ENCODE data around the gene PDE4D.
A peak's percentile ranks its signal among the peaks of the same experiment; 100 is the strongest.
"Not testable (repeated sequence)": the region's sequence is repeated elsewhere in the genome, so short reads cannot be mapped to it uniquely, and the experiment has no call there.

PDE4D gene

DNA sequence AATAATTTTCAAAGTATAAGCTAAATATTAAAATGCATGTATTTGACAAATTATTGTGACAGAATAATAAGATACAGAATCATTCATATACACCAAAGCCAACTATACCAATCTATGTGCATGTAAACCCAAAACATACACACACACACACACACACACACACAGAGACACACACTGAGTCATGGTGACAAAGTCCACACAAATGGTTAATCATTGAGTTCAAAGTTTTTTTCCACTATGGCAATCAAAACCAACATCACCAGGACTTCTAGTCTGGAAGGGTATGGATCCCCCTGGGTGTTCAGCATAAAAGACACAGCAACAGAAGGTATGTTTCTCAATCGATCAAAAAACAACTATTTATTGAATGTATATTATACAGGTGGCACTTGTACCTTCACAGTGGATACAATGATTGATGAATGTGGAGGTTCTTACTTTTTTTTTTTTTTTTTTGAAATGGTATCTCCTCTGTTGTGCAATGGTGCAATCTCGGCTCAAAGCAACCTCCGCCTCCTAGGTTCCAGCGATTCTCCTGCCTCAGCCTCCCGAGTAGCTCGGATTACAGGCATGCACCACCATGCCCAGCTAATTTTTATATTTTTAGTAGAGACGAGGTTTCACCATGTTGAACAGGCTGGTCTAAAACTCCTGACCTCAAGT lies 137.0 kb downstream of the PDE4D start:
- no peaks in the 10 kb centered on the region for H3K27me3 ChIP-seq (ENCODE audit: low read depth, low read length)
- peaks cover 0 to 7% of the 10 kb centered on the region in 2 donors for H3K4me1 ChIP-seq (ENCODE audit: control insufficient read depth in 1 of 2, insufficient read depth in 2 of 2, low read length in 2 of 2)
- H3K4me3 ChIP-seq (ENCODE audit: low read depth in 1 of 2, low read length in 2 of 2): no peak overlapping the region
- H3K9me3 ChIP-seq (ENCODE audit: control insufficient read depth in 1 of 2, low read length in 2 of 2): no peaks in the 10 kb centered on the region
- no peaks in the 10 kb centered on the region for H3K36me3 ChIP-seq (ENCODE audit: control insufficient read depth in 1 of 2, insufficient read depth in 2 of 2, low read length in 2 of 2)
- H3K27ac ChIP-seq (ENCODE audit: low read length): no peak overlapping the region

DNA sequence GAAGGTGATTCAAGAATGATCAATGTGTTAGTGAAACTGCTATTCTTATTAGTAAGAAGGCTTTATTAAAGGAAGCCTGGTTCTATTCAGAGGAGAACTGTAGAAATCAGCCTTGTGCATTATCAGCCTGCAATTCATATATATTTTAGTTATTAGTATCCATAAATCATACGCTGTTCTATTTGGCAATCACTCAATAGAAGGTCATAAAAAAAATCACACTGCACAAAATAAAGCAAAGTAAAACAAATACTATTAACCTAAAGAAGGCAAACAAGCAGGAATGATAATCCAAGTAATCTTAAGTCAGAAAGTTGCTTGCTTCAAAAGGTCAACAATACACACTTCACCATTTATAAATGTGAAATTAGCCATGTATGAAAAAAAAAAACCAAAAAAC lies 138.1 kb downstream of the PDE4D start:
- no peaks in the 10 kb centered on the region for H3K36me3 ChIP-seq (ENCODE audit: control insufficient read depth in 1 of 2, insufficient read depth in 2 of 2, low read length in 2 of 2)
- no peak overlapping the region for H3K27ac ChIP-seq (ENCODE audit: low read length)
- H3K9me3 ChIP-seq (ENCODE audit: control insufficient read depth in 1 of 2, low read length in 2 of 2): no peaks in the 10 kb centered on the region
- H3K4me1 ChIP-seq (ENCODE audit: control insufficient read depth in 1 of 2, insufficient read depth in 2 of 2, low read length in 2 of 2): peaks cover 0 to under 1% of the 10 kb centered on the region in 2 donors
- H3K4me3 ChIP-seq (ENCODE audit: low read depth in 1 of 2, low read length in 2 of 2): no peak overlapping the region
- H3K27me3 ChIP-seq (ENCODE audit: low read depth, low read length): no peaks in the 10 kb centered on the region

DNA sequence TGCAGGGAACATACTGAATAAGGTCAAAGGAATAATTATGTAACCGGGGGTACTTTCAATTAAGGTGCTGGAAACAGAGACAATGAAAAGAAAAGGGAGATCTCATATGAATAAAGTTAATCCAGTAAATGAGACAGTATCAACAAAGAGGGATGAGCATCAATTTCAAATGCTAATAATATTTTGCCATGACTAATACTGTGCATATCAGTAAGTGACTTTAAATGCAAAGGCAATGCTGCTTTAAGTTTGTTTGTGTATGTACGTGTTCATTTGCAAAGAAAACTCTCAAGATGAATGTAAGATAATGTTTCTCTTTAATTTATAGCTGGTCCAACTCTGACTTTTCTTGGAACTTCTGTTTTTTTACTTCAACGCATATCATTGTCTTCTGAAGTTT lies 139.9 kb downstream of the PDE4D start:
- Histone ChIP-seq H3K4me1 (ENCODE audit: control insufficient read depth in 1 of 2, insufficient read depth in 2 of 2, low read length in 2 of 2) (no peaks in the 10 kb centered on the region), H3K27ac (ENCODE audit: low read length) (no peak overlapping the region), H3K27me3 (ENCODE audit: low read depth, low read length) (no peaks in the 10 kb centered on the region), H3K36me3 (ENCODE audit: control insufficient read depth in 1 of 2, insufficient read depth in 2 of 2, low read length in 2 of 2) (no peaks in the 10 kb centered on the region), H3K9me3 (ENCODE audit: control insufficient read depth in 1 of 2, low read length in 2 of 2) (no peaks in the 10 kb centered on the region), H3K4me3 (ENCODE audit: low read depth in 1 of 2, low read length in 2 of 2) (no peak overlapping the region)

DNA sequence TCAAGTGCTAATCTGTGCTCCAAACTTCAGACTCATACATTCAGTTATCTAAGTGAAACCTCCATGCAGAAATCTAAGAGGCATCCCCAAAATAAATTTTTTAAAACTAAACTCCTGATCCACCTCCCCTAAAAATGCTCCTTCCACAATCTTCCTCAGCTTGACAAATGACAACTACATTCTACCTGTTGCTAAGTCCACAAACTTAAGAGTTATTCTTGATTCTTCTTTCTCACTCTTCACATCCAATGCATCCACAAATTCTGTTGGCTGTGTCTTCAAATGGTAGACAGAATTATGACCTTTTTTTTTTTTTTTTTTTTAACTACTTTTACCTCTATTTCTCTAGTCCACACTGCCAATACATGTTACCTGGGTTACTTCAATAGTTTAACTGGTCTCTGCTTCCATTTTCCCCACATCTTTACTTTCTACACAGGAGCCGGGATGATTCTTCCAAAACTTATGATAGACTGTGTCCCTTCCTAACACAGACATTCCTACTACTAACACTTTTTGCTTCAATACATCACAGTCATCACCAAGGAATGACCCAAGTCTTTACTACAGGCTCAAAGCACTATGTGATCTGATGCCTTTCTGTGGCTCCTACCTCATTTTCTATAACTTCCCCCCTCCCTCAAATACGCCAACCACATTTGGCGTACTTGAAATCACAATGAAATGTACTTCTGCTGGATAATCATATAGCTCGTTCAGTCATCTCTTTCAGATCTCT lies 143.6 kb downstream of the PDE4D start:
- Histone ChIP-seq H3K4me1 (ENCODE audit: control insufficient read depth in 1 of 2, insufficient read depth in 2 of 2, low read length in 2 of 2) (peaks cover 0 to 3% of the 10 kb centered on the region in 2 donors), H3K27me3 (ENCODE audit: low read depth, low read length) (no peaks in the 10 kb centered on the region), H3K4me3 (ENCODE audit: low read depth in 1 of 2, low read length in 2 of 2) (no peak overlapping the region), H3K9me3 (ENCODE audit: control insufficient read depth in 1 of 2, low read length in 2 of 2) (no peaks in the 10 kb centered on the region), H3K36me3 (ENCODE audit: control insufficient read depth in 1 of 2, insufficient read depth in 2 of 2, low read length in 2 of 2) (no peaks in the 10 kb centered on the region), H3K27ac (ENCODE audit: low read length) (no peak overlapping the region)

DNA sequence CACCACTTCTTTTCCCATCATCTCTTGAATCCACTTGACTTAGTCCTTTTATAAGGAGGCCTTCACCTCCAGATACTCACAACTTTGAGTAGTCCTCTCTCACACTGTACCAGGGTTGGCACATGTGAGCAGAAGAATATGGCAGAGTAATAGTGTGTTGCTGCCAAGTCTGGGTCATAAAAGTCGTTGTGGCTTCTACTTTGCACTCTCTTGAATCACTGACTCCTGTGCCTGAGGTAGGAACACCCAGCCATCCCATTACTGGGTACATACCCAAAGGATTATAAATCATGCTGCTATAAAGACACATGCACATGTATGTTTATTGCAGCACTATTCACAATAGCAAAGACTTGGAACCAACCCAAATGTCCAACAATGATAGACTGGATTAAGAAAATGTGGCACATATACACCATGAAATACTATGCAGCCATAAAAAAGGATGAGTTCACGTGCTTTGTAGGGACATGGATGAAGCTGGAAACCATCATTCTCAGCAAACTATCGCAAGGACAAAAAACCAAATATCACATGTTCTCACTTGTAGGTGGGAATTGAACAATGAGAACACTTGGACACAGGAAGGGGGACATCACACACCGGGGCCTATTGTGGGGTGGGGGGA lies 145.4 kb downstream of the PDE4D start:
- H3K4me3 ChIP-seq (ENCODE audit: low read depth in 1 of 2, low read length in 2 of 2); H3K4me1 ChIP-seq (ENCODE audit: control insufficient read depth in 1 of 2, insufficient read depth in 2 of 2, low read length in 2 of 2); H3K27ac ChIP-seq (ENCODE audit: low read length); H3K36me3 ChIP-seq (ENCODE audit: control insufficient read depth in 1 of 2, insufficient read depth in 2 of 2, low read length in 2 of 2); H3K9me3 ChIP-seq (ENCODE audit: control insufficient read depth in 1 of 2, low read length in 2 of 2); H3K27me3 ChIP-seq (ENCODE audit: low read depth, low read length): not testable (repeated sequence)

DNA sequence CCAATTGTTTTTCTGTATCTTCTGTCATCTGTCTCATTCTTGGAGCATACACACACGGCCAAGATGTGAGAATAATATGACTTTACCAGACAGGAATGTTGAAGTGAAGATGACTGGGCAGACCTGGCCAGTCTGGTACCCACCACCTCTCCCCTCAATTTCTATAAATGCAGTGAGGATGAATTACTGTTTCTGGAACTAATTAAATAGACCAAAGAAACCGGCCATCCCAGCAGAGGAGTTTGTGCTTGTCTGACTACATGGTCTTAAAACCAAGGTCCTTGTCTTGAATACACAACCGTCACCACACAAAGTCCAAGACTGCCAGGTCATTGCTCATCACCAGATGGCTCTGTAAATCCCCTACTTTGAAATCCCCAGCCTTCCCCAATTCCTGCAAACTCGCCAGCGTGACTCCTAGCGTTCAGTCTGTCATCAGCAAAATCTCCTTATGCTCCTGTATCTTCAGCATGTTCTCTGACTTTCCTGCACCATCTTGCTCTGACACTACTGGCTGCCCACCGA lies 147.2 kb downstream of the PDE4D start:
- Histone ChIP-seq H3K36me3 (ENCODE audit: control insufficient read depth in 1 of 2, insufficient read depth in 2 of 2, low read length in 2 of 2) (no peaks in the 10 kb centered on the region), H3K27ac (ENCODE audit: low read length) (no peak overlapping the region), H3K9me3 (ENCODE audit: control insufficient read depth in 1 of 2, low read length in 2 of 2) (no peaks in the 10 kb centered on the region), H3K4me3 (ENCODE audit: low read depth in 1 of 2, low read length in 2 of 2) (no peak overlapping the region), H3K27me3 (ENCODE audit: low read depth, low read length) (no peaks in the 10 kb centered on the region), H3K4me1 (ENCODE audit: control insufficient read depth in 1 of 2, insufficient read depth in 2 of 2, low read length in 2 of 2) (peaks cover 0 to 3% of the 10 kb centered on the region in 2 donors)

DNA sequence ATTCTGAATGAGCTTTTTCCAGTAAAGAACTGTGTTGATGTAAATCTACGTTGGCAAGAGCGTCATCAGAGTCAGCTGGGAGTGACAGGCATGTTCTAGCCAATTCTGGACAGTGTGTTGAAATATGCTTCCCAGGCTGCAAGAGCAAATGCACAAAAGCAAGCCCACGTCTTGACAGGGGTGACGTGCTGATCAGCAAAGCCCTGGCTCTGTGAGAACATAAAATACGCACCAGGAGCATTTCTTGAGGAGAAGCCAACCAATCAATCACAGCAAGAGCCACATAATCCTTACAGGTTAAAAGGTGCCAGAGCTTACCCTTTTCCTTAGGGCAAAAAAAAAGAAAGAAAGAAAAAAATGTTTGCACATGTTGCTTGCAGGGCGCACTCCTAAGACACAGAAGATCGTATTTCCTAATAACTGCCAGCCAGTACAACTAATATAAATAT lies 148.1 kb downstream of the PDE4D start:
- H3K4me1 ChIP-seq (ENCODE audit: control insufficient read depth in 1 of 2, insufficient read depth in 2 of 2, low read length in 2 of 2): peaks cover 0 to 3% of the 10 kb centered on the region in 2 donors
- H3K36me3 ChIP-seq (ENCODE audit: control insufficient read depth in 1 of 2, insufficient read depth in 2 of 2, low read length in 2 of 2): no peaks in the 10 kb centered on the region
- H3K9me3 ChIP-seq (ENCODE audit: control insufficient read depth in 1 of 2, low read length in 2 of 2): no peaks in the 10 kb centered on the region
- no peaks in the 10 kb centered on the region for H3K27me3 ChIP-seq (ENCODE audit: low read depth, low read length)
- H3K4me3 ChIP-seq (ENCODE audit: low read depth in 1 of 2, low read length in 2 of 2): no peak overlapping the region
- peak overlapping the region; percentile 2 for H3K27ac ChIP-seq (ENCODE audit: low read length)

DNA sequence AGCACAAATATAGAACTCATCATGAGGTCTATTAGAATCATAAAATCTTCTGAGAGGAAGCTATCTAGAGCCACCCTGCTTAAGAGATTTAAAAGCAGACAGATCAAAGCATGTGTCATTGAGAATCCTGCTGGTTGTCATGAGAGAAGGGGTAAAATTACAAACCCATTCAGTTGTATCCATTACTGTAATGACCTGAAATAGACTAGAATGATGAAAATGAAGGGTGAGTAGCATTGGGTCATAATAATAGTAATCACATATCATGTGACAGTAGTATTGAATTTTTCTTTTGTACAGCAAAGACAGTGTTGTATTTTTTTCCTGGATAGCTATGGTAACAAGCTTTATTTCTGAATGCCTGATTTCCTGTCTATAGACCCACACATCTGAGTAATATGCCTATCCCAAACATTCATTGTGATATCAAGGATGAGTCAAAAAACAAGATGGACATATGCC lies 149.0 kb downstream of the PDE4D start:
- Histone ChIP-seq H3K27me3 (ENCODE audit: low read depth, low read length) (no peaks in the 10 kb centered on the region), H3K36me3 (ENCODE audit: control insufficient read depth in 1 of 2, insufficient read depth in 2 of 2, low read length in 2 of 2) (no peaks in the 10 kb centered on the region), H3K4me1 (ENCODE audit: control insufficient read depth in 1 of 2, insufficient read depth in 2 of 2, low read length in 2 of 2) (peaks cover 0 to 3% of the 10 kb centered on the region in 2 donors), H3K9me3 (ENCODE audit: control insufficient read depth in 1 of 2, low read length in 2 of 2) (no peaks in the 10 kb centered on the region), H3K4me3 (ENCODE audit: low read depth in 1 of 2, low read length in 2 of 2) (no peak overlapping the region), H3K27ac (ENCODE audit: low read length) (peak overlapping the region; percentile 2)

DNA sequence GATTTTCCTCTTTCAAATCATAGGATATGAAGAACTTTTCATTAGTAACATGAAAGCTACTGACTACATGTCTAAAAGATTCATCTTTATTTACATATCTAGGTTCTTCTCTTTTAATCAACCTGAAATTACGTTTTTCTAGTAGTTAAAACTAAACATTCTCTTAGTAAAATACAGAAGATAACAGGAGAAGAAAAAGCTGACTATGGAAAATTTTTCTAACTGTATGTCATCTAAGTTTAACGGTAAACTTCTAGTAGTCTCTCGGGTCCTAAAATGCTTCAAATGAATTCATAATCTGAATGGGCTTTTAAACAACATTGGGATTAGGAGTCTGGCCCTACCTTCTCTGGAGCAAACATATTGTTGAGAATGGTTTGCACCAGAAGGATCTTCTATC lies 151.9 kb downstream of the PDE4D start:
- no peaks in the 10 kb centered on the region for H3K9me3 ChIP-seq (ENCODE audit: control insufficient read depth in 1 of 2, low read length in 2 of 2)
- H3K4me3 ChIP-seq (ENCODE audit: low read depth in 1 of 2, low read length in 2 of 2): no peak overlapping the region
- no peak overlapping the region for H3K27ac ChIP-seq (ENCODE audit: low read length)
- peaks cover 0 to 3% of the 10 kb centered on the region in 2 donors for H3K4me1 ChIP-seq (ENCODE audit: control insufficient read depth in 1 of 2, insufficient read depth in 2 of 2, low read length in 2 of 2)
- no peaks in the 10 kb centered on the region for H3K36me3 ChIP-seq (ENCODE audit: control insufficient read depth in 1 of 2, insufficient read depth in 2 of 2, low read length in 2 of 2)
- no peaks in the 10 kb centered on the region for H3K27me3 ChIP-seq (ENCODE audit: low read depth, low read length)

DNA sequence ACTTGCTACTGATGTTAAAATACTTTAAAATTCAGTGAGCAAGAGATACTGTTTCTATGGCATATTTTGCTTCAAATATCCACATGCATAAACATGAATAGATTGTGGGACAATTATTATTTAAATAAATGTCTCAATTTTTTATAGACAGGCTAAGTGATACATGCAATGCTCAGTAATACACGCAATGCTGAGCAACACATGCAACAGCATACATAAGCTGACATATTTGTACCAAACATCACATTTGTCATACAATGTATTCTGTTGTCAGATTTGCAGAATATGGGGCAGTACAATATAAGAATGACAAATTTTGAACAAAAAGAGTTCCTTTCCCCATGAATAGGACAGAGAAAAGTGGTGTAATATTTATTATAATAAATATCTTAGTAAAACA lies 155.5 kb downstream of the PDE4D start:
- no peaks in the 10 kb centered on the region for H3K9me3 ChIP-seq (ENCODE audit: control insufficient read depth in 1 of 2, low read length in 2 of 2)
- H3K4me3 ChIP-seq (ENCODE audit: low read depth in 1 of 2, low read length in 2 of 2): no peak overlapping the region
- H3K27ac ChIP-seq (ENCODE audit: low read length): no peak overlapping the region
- H3K36me3 ChIP-seq (ENCODE audit: control insufficient read depth in 1 of 2, insufficient read depth in 2 of 2, low read length in 2 of 2): no peaks in the 10 kb centered on the region
- H3K4me1 ChIP-seq (ENCODE audit: control insufficient read depth in 1 of 2, insufficient read depth in 2 of 2, low read length in 2 of 2): no peaks in the 10 kb centered on the region
- no peaks in the 10 kb centered on the region for H3K27me3 ChIP-seq (ENCODE audit: low read depth, low read length)

DNA sequence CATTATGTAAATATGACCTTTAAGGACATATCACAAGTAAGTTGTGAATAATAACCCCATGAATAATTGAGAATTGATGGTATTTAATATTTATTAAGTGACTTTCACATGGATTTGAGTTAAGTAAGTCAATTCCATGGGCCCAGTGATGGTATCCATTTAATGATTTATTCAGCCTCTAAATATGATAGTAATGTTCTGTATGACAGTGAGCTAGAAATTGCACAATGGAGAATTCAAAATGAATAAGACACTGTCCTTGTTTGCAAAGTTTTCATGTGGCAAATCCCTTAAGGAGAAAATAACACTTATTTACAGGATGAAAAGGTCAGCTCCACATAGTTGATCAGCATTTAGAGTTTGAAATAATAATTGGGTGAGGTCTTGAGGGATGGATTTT lies 160.7 kb downstream of the PDE4D start:
- Histone ChIP-seq H3K4me3 (ENCODE audit: low read depth in 1 of 2, low read length in 2 of 2) (no peak overlapping the region), H3K4me1 (ENCODE audit: control insufficient read depth in 1 of 2, insufficient read depth in 2 of 2, low read length in 2 of 2) (peaks cover 0 to 5% of the 10 kb centered on the region in 2 donors)

More for the DNA sequence above, 160.7 kb downstream of the PDE4D start:
- Histone ChIP-seq H3K36me3 (ENCODE audit: control insufficient read depth in 1 of 2, insufficient read depth in 2 of 2, low read length in 2 of 2) (no peaks in the 10 kb centered on the region), H3K27ac (ENCODE audit: low read length) (no peak overlapping the region), H3K27me3 (ENCODE audit: low read depth, low read length) (no peaks in the 10 kb centered on the region), H3K9me3 (ENCODE audit: control insufficient read depth in 1 of 2, low read length in 2 of 2) (no peaks in the 10 kb centered on the region)
